HepG2 (cell line): ENCODE measurements around the gene NELFCD. TPM values are rescaled to one million over a fixed set of nuclear protein-coding genes. Genes with fewer than 3 reads are reported as not detected.
A peak's percentile ranks its signal among the peaks of the same experiment; 100 is the strongest.

Experiments used
- EED ChIP-seq: sonication (generic); formaldehyde crosslinking; IDR thresholded peaks from 2 replicates; pipeline ENCODE4 v1.5.0; 2020; ENCODE audit warnings: mild to moderate bottlenecking, missing genetic modification reagents
- ETV5 ChIP-seq: IDR thresholded peaks from 2 replicates; pipeline ENCODE4 v1.6.1; 2018; ENCODE audit warnings: missing biosample characterization, missing genetic modification reagents, inconsistent platforms, borderline replicate concordance
- FOSL2 ChIP-seq: sonication (generic); formaldehyde crosslinking; IDR thresholded peaks from 2 replicates; pipeline ENCODE4 v1.4.0; 2020; ENCODE audit warnings: missing genetic modification reagents
- HIVEP1 ChIP-seq: sonication (generic); formaldehyde crosslinking; IDR thresholded peaks from 2 replicates; pipeline ENCODE4 v1.4.0; 2020; ENCODE audit warnings: mild to moderate bottlenecking, missing genetic modification reagents
- KAT2B ChIP-seq: fragments of 150-350 bp; IDR thresholded peaks from 2 replicates; pipeline ENCODE4 v1.6.1; 2014; ENCODE audit warnings: low read depth, low read length, borderline replicate concordance
- MEF2D ChIP-seq: sonication (generic); formaldehyde crosslinking; IDR thresholded peaks from 2 replicates; pipeline ENCODE4 v1.5.1; 2020; ENCODE audit warnings: mild to moderate bottlenecking, missing genetic modification reagents
- NR2F1 ChIP-seq, 2 experiments: fragments of 450-650 bp in 1 of 2; formaldehyde crosslinking in 1 of 2; IDR thresholded peaks; 2 replicates each; pipeline versions ENCODE4 v1.5.0 to v1.6.1; 2016 to 2020; ENCODE audit warnings: mild to moderate bottlenecking in 1 of 2, missing compliant biosample characterization in 1 of 2, missing genetic modification reagents in 1 of 2, moderate library complexity in 1 of 2
- PITX1 ChIP-seq: sonication (generic); formaldehyde crosslinking; IDR thresholded peaks from 2 replicates; pipeline ENCODE4 v1.5.1; 2020; ENCODE audit warnings: mild to moderate bottlenecking, missing genetic modification reagents
- RBFOX2 ChIP-seq: fragments of 200-400 bp; formaldehyde crosslinking; IDR thresholded peaks from 2 replicates; pipeline ENCODE4 v1.6.1; 2017; ENCODE audit warnings: low read depth, mild to moderate bottlenecking, low read length
- TEAD2 ChIP-seq: sonication (generic); formaldehyde crosslinking; IDR thresholded peaks from 2 replicates; pipeline ENCODE4 v1.9.0; 2021; ENCODE audit warnings: missing genetic modification reagents
- ZNF160 ChIP-seq: sonication (generic); formaldehyde crosslinking; IDR thresholded peaks from 2 replicates; pipeline ENCODE4 v1.8.0; 2022; ENCODE audit warnings: mild to moderate bottlenecking, inconsistent platforms, missing genetic modification reagents
- ZNF292 ChIP-seq: sonication (generic); formaldehyde crosslinking; IDR thresholded peaks from 2 replicates; pipeline ENCODE4 v1.8.1; 2022; ENCODE audit warnings: mild to moderate bottlenecking, low read depth, missing genetic modification reagents, borderline replicate concordance
- ZNF3 ChIP-seq: IDR thresholded peaks from 2 replicates; pipeline ENCODE4 v1.7.0; 2017; ENCODE audit warnings: inconsistent platforms
- ZNF468 ChIP-seq: sonication (generic); formaldehyde crosslinking; IDR thresholded peaks from 2 replicates; pipeline ENCODE4 v1.8.0; 2022; ENCODE audit warnings: mild to moderate bottlenecking, moderate library complexity, missing genetic modification reagents
- ZNF569 ChIP-seq: sonication (generic); formaldehyde crosslinking; IDR thresholded peaks from 2 replicates; pipeline ENCODE4 v1.5.0; 2020; ENCODE audit warnings: mild to moderate bottlenecking, missing genetic modification reagents, moderate library complexity, borderline replicate concordance
- ZNF724P ChIP-seq: sonication (generic); formaldehyde crosslinking; IDR thresholded peaks from 2 replicates; pipeline ENCODE4 v1.8.0; 2022; ENCODE audit warnings: missing genetic modification reagents, borderline replicate concordance
- polyA plus RNA-seq, 8 experiments: library from polyadenylated mRNA; depleted of rRNA in 3 of 8; stranded (reverse) in 7 of 8; unstranded in 1 of 8; fragments of >200 nt; fragmentation: Illumina TruSeq in 4 of 8; extraction: Trizol in 4 of 8; gene quantifications; 2 replicates each; pipeline versions ENCODE4 v1.2.1 to v1.2.3, GENCODE V29; 2011 to 2016; ENCODE audit warnings: low read depth in 4 of 8, missing spikeins in 1 of 8, mixed read lengths in 1 of 8; ENCODE audit not compliant: insufficient read depth in 1 of 8
- total RNA-seq, 5 experiments: library from RNA; depleted of rRNA; stranded (reverse); fragments of >200 nt; fragmentation: Illumina TruSeq; extraction: Trizol; gene quantifications; 2 replicates each; pipeline ENCODE4 v1.2.3, GENCODE V29; 2016; ENCODE audit warnings: low read depth in 1 of 5
- TF ChIP-seq, protein P1 (sequence below): IDR thresholded peaks from 2 replicates; pipeline ENCODE4 v1.6.1; 2016; ENCODE audit warnings: missing compliant biosample characterization, missing genetic modification reagents, borderline replicate concordance
- TF ChIP-seq, protein P2 (sequence below): sonication (generic); formaldehyde crosslinking; IDR thresholded peaks from 2 replicates; pipeline ENCODE4 v1.5.0; 2020; ENCODE audit warnings: mild to moderate bottlenecking, missing genetic modification reagents, borderline replicate concordance
- TF ChIP-seq, protein P3 (sequence below): fragments of 450-650 bp; IDR thresholded peaks from 2 replicates; pipeline ENCODE4 v1.6.1; 2017; ENCODE audit warnings: mild to moderate bottlenecking
- TF ChIP-seq, protein P4 (sequence below), 2 experiments: sonication (generic) in 1 of 2; formaldehyde crosslinking in 1 of 2; IDR thresholded peaks; 2 replicates each; pipeline versions ENCODE4 v1.5.1 to v1.6.1; 2011 to 2020; ENCODE audit warnings: borderline replicate concordance in 1 of 2, low read depth in 1 of 2, low read length in 1 of 2, mild to moderate bottlenecking in 1 of 2, missing genetic modification reagents in 1 of 2, moderate library complexity in 1 of 2

The NELFCD gene
- total and polyA plus RNA-seq, 2 of the 13 experiments (the other 11 are each of a cell fraction or from before 2014, with no cell fraction given), result 159 to 203 TPM

DNA sequence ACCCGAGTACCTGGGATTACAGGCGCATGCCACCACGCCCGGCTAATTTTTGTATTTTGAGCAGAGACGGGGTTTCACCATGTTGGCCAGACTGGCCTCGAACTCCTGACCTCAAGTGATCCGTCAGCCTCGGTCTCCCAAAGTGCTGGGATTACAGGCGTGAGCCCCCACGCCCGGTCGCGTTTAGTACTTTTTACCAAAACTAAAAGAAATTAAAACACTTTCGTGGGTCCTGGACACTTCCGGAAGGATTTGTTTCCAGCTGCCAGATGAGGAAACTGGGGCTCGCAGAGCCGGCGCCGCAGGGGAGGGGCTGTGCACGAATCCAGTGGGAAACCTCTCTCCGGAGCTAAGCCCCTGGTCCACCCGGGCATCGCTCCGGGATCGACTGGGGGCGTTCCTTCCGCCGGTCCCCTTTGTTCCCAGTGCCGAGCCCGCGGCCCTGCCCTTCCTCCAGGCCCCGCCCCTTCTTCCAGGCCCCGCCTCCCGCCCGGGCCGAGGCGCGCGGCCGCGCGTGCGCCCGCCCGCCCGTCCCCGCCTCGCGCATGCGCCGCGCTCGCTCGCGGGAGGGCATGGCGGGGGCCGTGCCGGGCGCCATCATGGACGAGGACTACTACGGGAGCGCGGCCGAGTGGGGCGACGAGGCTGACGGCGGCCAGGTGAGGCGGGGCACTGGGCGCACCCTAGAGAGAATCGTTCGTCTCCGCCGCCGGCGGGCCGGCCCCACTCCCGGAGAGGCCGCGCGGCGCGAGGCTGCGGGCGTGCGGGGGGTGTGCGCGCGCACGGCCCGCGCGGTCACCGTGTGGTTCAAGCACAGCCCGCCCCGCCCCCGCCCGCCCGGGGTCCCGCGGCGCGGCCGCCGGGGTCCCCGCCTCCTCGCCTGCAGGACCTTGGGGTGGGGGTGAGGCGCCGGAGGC lies at the start of gene NELFCD (continued):
- TF ChIP-seq NR2F1 (CRISPR knock-in tag; IDR thresholded peaks at IDR 0.05) (no peak; a peak in 1 of 4 replicates), ZNF468 (no peak), ETV5 (peak; percentile 94), ZNF3 (no peak), ZNF292 (CRISPR knock-in tag) (peak; percentile 56; the same call in 1 of the 2 replicates), ZNF160 (CRISPR knock-in tag) (0 out of 2 replicates have a peak, but pooled peaks have one; percentile 11), ZNF724P (no peak), KAT2B (no peak), MEF2D (CRISPR knock-in tag) (peak; percentile 71), RBFOX2 (peak; percentile 91), TEAD2 (CRISPR knock-in tag) (0 out of 2 replicates have a peak, but pooled peaks have one; percentile 50), HIVEP1 (CRISPR knock-in tag) (peak; percentile 66; the same call in 1 of the 2 replicates), ZNF569 (no peak), PITX1 (CRISPR knock-in tag) (peak; percentile 93), EED (CRISPR knock-in tag) (no peak), FOSL2 (CRISPR knock-in tag) (0 out of 2 replicates have a peak, but pooled peaks have one; percentile 3)
- TF ChIP-seq, protein P1, sequence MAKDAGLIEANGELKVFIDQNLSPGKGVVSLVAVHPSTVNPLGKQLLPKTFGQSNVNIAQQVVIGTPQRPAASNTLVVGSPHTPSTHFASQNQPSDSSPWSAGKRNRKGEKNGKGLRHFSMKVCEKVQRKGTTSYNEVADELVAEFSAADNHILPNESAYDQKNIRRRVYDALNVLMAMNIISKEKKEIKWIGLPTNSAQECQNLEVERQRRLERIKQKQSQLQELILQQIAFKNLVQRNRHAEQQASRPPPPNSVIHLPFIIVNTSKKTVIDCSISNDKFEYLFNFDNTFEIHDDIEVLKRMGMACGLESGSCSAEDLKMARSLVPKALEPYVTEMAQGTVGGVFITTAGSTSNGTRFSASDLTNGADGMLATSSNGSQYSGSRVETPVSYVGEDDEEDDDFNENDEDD (CRISPR knock-in tag), result peak; percentile 82; the same call in 1 of the 2 replicates
- TF ChIP-seq, protein P2, sequence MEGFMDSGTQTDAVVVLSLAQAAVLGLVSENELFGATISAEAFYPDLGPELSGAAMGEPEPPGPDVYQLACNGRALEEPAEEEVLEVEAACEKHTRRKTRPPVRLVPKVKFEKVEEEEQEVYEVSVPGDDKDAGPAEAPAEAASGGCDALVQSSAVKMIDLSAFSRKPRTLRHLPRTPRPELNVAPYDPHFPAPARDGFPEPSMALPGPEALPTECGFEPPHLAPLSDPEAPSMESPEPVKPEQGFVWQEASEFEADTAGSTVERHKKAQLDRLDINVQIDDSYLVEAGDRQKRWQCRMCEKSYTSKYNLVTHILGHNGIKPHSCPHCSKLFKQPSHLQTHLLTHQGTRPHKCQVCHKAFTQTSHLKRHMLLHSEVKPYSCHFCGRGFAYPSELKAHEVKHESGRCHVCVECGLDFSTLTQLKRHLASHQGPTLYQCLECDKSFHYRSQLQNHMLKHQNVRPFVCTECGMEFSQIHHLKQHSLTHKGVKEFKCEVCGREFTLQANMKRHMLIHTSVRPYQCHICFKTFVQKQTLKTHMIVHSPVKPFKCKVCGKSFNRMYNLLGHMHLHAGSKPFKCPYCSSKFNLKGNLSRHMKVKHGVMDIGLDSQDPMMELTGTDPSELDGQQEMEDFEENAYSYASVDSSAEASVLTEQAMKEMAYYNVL, result 0 out of 2 replicates have a peak, but pooled peaks have one; percentile 63
- TF ChIP-seq, protein P3, sequence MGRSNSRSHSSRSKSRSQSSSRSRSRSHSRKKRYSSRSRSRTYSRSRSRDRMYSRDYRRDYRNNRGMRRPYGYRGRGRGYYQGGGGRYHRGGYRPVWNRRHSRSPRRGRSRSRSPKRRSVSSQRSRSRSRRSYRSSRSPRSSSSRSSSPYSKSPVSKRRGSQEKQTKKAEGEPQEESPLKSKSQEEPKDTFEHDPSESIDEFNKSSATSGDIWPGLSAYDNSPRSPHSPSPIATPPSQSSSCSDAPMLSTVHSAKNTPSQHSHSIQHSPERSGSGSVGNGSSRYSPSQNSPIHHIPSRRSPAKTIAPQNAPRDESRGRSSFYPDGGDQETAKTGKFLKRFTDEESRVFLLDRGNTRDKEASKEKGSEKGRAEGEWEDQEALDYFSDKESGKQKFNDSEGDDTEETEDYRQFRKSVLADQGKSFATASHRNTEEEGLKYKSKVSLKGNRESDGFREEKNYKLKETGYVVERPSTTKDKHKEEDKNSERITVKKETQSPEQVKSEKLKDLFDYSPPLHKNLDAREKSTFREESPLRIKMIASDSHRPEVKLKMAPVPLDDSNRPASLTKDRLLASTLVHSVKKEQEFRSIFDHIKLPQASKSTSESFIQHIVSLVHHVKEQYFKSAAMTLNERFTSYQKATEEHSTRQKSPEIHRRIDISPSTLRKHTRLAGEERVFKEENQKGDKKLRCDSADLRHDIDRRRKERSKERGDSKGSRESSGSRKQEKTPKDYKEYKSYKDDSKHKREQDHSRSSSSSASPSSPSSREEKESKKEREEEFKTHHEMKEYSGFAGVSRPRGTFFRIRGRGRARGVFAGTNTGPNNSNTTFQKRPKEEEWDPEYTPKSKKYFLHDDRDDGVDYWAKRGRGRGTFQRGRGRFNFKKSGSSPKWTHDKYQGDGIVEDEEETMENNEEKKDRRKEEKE, result no peak
- TF ChIP-seq, protein P4, sequence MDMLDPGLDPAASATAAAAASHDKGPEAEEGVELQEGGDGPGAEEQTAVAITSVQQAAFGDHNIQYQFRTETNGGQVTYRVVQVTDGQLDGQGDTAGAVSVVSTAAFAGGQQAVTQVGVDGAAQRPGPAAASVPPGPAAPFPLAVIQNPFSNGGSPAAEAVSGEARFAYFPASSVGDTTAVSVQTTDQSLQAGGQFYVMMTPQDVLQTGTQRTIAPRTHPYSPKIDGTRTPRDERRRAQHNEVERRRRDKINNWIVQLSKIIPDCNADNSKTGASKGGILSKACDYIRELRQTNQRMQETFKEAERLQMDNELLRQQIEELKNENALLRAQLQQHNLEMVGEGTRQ (IDR thresholded peaks at IDR 0.05; ENCODE audit: low read depth, low read length), result no peak
- TF ChIP-seq, protein P4 (CRISPR knock-in tag; IDR thresholded peaks at IDR 0.05; ENCODE audit: borderline replicate concordance), result no peak
